ENCODE data around the gene GSTM2.
"Not testable (repeated sequence)": the region's sequence is repeated elsewhere in the genome, so short reads cannot be mapped to it uniquely, and the experiment has no call there.

- TF ChIP-seq EZH2phosphoT487 (IDR thresholded peaks at IDR 0.05; ENCODE audit: low read depth, severe bottlenecking, unreplicated experiment); CTCF (IDR thresholded peaks at IDR 0.05; ENCODE audit: poor library complexity); EZH2 (IDR thresholded peaks at IDR 0.05; ENCODE audit: borderline replicate concordance): not testable (repeated sequence)
These were observed 26.5 kb downstream of the GSTM2 start for GRCh38 chr1:109694400-109694799.

All from hepatocyte (in vitro differentiated cells).